Parathyroid adenoma (tissue), 2 donors: ENCODE measurements around the gene CEP164.
"Not testable (repeated sequence)": the region's sequence is repeated elsewhere in the genome, so short reads cannot be mapped to it uniquely, and the experiment has no call there.

ENCODE experiments used
- H2AFZ ChIP-seq: fragments of 300-600 bp; sonication (generic); one replicate; pipeline ENCODE4 v1.7.0; 2017; ENCODE audit warnings: antibody characterized with exemption, mild to moderate bottlenecking
- H3K27ac ChIP-seq: fragments of 300-600 bp; sonication (generic); one replicate; pipeline ENCODE4 v1.7.0; 2017
- H3K27me3 ChIP-seq: fragments of 300-600 bp; sonication (generic); one replicate; pipeline ENCODE4 v1.7.0; 2017; ENCODE audit warnings: low read length; ENCODE audit not compliant: control insufficient read depth, insufficient read depth
- H3K36me3 ChIP-seq: fragments of 300-600 bp; sonication (generic); one replicate; pipeline ENCODE4 v1.7.0; 2017; ENCODE audit warnings: low read length; ENCODE audit not compliant: control insufficient read depth, insufficient read depth
- H3K4me1 ChIP-seq: fragments of 300-600 bp; sonication (generic); one replicate; pipeline ENCODE4 v1.7.0; 2017; ENCODE audit warnings: control low read depth
- H3K4me2 ChIP-seq: fragments of 300-600 bp; sonication (generic); one replicate; pipeline ENCODE4 v1.7.0; 2017; ENCODE audit warnings: low read length
- H3K4me3 ChIP-seq: fragments of 300-600 bp; sonication (generic); one replicate; pipeline ENCODE4 v1.7.0; 2017; ENCODE audit warnings: low read depth, low read length
- H3K79me2 ChIP-seq: fragments of 300-600 bp; sonication (generic); one replicate; pipeline ENCODE4 v1.7.0; 2017; ENCODE audit warnings: control low read depth
- H3K9ac ChIP-seq: fragments of 300-600 bp; sonication (generic); one replicate; pipeline ENCODE4 v1.7.0; 2017; ENCODE audit warnings: mild to moderate bottlenecking
- H3K9me3 ChIP-seq: fragments of 300-600 bp; sonication (generic); one replicate; pipeline ENCODE4 v1.7.0; 2017; ENCODE audit warnings: low read length; ENCODE audit not compliant: control insufficient read depth
- CTCF ChIP-seq: fragments of 300-600 bp; sonication (generic); IDR thresholded peaks from one replicate; pipeline ENCODE4 v1.7.0; 2017; ENCODE audit warnings: antibody characterized with exemption, mild to moderate bottlenecking
- donor health status: primary hyperparathyroidism.

Gene CEP164

DNA sequence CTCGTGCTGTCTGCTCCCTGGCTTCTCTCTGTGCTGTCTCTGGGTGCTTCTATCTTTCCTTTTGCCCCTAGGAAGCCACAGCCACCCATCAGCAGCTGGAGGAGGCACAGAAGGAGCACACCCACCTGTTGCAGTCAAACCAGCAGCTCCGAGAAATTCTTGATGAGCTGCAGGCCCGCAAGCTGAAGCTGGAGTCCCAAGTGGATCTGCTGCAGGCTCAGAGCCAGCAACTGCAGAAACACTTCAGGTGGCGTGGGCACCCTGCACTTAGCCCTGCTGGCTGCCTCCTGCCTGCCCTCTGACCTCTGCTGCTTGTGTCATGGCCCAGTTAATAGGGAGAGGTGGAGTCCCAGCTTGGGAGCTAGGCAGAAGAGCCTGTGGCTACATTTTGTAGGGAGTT is 67.8 kb downstream of the CEP164 start:
- TF ChIP-seq CTCF: no peak
- Histone ChIP-seq H3K27ac (no peak overlapping the region), H3K9ac (no peak overlapping the region), H3K79me2 (no peaks in the 10 kb centered on the region), H3K27me3 (no peaks in the 10 kb centered on the region), H3K4me3 (no peak overlapping the region), H3K36me3 (no peaks in the 10 kb centered on the region), H3K4me1 (no peaks in the 10 kb centered on the region), H3K4me2 (no peak overlapping the region), H2AFZ (no peak overlapping the region), H3K9me3 (no peaks in the 10 kb centered on the region)

DNA sequence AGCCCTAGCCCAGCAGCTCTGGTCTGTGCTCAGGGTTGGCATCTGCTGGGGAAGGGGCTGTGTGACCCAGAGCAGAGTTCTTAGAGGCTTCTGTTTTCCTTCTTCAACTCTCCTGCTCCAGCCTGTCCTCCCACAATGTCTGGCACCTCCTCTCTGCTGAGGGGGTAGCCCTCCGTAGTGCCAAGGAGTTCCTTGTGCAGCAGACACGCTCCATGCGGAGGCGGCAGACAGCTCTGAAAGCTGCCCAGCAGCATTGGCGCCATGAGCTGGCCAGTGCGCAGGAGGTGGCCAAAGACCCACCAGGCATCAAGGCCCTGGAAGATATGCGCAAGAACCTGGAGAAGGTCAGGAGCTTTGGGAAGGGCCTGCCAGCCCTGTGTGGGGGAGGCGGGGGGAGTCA is 69.3 kb downstream of the CEP164 start:
- Histone ChIP-seq H3K9me3 (no peaks in the 10 kb centered on the region), H2AFZ (no peak overlapping the region), H3K27me3 (no peaks in the 10 kb centered on the region), H3K36me3 (no peaks in the 10 kb centered on the region), H3K27ac (no peak overlapping the region), H3K4me1 (no peaks in the 10 kb centered on the region), H3K9ac (no peak overlapping the region), H3K4me2 (no peak overlapping the region), H3K4me3 (no peak overlapping the region), H3K79me2 (no peaks in the 10 kb centered on the region)
- no peak for TF ChIP-seq CTCF

GRCh38 chr11:117398618-117399017 is 71.0 kb downstream of the CEP164 start:
- not testable (repeated sequence) for H3K4me3 ChIP-seq, H3K36me3 ChIP-seq, H2AFZ ChIP-seq, H3K79me2 ChIP-seq, H3K9ac ChIP-seq, H3K27ac ChIP-seq, H3K4me1 ChIP-seq, H3K27me3 ChIP-seq, H3K9me3 ChIP-seq, H3K4me2 ChIP-seq

- H3K9ac ChIP-seq, H3K27ac ChIP-seq, H3K4me3 ChIP-seq, H3K79me2 ChIP-seq, H3K27me3 ChIP-seq, H3K36me3 ChIP-seq, H3K9me3 ChIP-seq, H3K4me1 ChIP-seq, H2AFZ ChIP-seq, H3K4me2 ChIP-seq: not testable (repeated sequence)
Observed at GRCh38 chr11:117399100-117399840, 71.6 kb downstream of the CEP164 start.

GRCh38 chr11:117405898-117406297 is 78.2 kb downstream of the CEP164 start:
- H3K4me1 ChIP-seq, H3K36me3 ChIP-seq, H3K4me2 ChIP-seq, H3K27me3 ChIP-seq, H3K9ac ChIP-seq, H3K4me3 ChIP-seq, H2AFZ ChIP-seq, H3K79me2 ChIP-seq, H3K9me3 ChIP-seq, H3K27ac ChIP-seq: not testable (repeated sequence)

DNA sequence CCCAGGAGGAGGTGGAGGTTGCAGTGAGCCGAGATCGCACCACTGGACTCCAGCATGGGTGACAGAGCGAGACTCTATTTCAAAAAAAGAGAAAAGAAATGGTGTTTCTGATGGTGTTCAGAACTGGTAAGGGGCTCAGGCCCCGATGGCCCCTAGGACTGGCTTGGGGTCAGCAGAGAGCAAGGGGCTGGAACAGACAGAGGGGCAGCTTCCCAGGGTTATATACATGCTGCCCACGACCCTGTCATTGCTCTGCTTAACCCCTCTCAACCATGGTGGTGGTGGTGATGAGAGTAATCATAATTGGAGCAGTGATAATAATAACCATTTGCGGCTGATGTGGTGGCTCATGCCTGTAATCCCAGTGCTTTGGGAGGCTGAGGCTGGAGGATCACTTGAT is 79.4 kb downstream of the CEP164 start:
- H3K9ac ChIP-seq: no peak overlapping the region
- H2AFZ ChIP-seq: no peak overlapping the region
- H3K27me3 ChIP-seq: no peaks in the 10 kb centered on the region
- no peaks in the 10 kb centered on the region for H3K79me2 ChIP-seq
- no peak overlapping the region for H3K27ac ChIP-seq
- no peak overlapping the region for H3K4me3 ChIP-seq
- H3K36me3 ChIP-seq: no peaks in the 10 kb centered on the region
- H3K4me1 ChIP-seq: no peaks in the 10 kb centered on the region
- H3K4me2 ChIP-seq: no peak overlapping the region
- no peak for TF ChIP-seq CTCF
- no peaks in the 10 kb centered on the region for H3K9me3 ChIP-seq
